BJ (cell line): ENCODE data around the gene NPFFR2. TPM values are rescaled to one million over a fixed set of nuclear protein-coding genes. Genes with fewer than 3 reads are reported as not detected.

Experiments
- CTCF ChIA-PET: fragments of 350-600 bp; formaldehyde crosslinking; extraction: SDS; loops from one replicate; lab custom pipeline; 2021; ENCODE audit warnings: antibody characterized with exemption, inconsistent platforms; lab: Yijun Ruan, JAX
- POLR2A ChIA-PET: fragments of 300-600 bp; sonication (Branson Sonifier 250); formaldehyde crosslinking; extraction: SDS; loops from one replicate; lab custom pipeline; 2021; ENCODE audit warnings: antibody characterized with exemption; lab: Charles Lee
- DNase-seq: peaks from one replicate; pipeline ENCODE4 v3.0.0-alpha.2; 2011; ENCODE audit warnings: low read depth
- H3K27me3 ChIP-seq: 2 replicates; pipeline ENCODE4 v1.6.0; 2011; ENCODE audit warnings: low read length; ENCODE audit not compliant: control insufficient read depth, insufficient read depth
- H3K36me3 ChIP-seq: 2 replicates; pipeline ENCODE4 v1.5.1; 2011; ENCODE audit warnings: low read length; ENCODE audit not compliant: control insufficient read depth, insufficient read depth
- H3K4me3 ChIP-seq: 2 replicates; pipeline ENCODE4 v1.5.1; 2011; ENCODE audit warnings: low read depth, mild to moderate bottlenecking, control low read depth, low read length
- polyA plus RNA-seq: library from polyadenylated mRNA; depleted of rRNA; stranded (reverse); fragments of >200 nt; gene quantifications from 2 replicates; pipeline ENCODE4 v1.2.3, GENCODE V29; 2011; rRNA removed
- TF ChIP-seq, protein P1 (sequence below): IDR thresholded peaks from 2 replicates; pipeline ENCODE4 v1.5.1; 2011; ENCODE audit warnings: low read depth, mild to moderate bottlenecking, control low read depth, inconsistent platforms, low read length, moderate library complexity; ENCODE audit not compliant: insufficient read depth

The NPFFR2 gene
- polyA plus RNA-seq, 1 experiment, result not detected

DNA sequence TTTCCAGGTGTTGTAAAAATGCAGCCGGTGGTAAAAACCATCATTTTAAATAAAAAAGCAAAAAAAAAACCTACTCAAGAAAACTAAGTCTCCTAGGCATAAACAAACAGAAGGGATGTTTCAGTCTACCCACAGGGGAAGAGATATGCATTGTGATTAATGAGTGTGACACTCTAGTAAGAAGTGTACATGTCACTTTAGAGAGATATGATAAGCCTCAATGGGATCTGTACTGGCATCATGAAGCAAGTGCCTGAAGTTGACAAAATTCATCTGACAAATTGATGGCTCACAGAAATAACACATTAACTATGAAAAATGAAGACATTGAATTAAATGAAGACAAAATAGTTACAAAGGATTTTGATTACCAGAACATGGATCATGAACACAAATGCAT, 162.7 kb downstream of the NPFFR2 start:
- H3K4me3 ChIP-seq, result no peak overlapping the region
- no peaks in the 10 kb centered on the region for H3K27me3 ChIP-seq
- POLR2A ChIA-PET, result no interaction called here
- CTCF ChIA-PET, result no interaction called here
- DNase-seq, result no peak
- TF ChIP-seq, protein P1, sequence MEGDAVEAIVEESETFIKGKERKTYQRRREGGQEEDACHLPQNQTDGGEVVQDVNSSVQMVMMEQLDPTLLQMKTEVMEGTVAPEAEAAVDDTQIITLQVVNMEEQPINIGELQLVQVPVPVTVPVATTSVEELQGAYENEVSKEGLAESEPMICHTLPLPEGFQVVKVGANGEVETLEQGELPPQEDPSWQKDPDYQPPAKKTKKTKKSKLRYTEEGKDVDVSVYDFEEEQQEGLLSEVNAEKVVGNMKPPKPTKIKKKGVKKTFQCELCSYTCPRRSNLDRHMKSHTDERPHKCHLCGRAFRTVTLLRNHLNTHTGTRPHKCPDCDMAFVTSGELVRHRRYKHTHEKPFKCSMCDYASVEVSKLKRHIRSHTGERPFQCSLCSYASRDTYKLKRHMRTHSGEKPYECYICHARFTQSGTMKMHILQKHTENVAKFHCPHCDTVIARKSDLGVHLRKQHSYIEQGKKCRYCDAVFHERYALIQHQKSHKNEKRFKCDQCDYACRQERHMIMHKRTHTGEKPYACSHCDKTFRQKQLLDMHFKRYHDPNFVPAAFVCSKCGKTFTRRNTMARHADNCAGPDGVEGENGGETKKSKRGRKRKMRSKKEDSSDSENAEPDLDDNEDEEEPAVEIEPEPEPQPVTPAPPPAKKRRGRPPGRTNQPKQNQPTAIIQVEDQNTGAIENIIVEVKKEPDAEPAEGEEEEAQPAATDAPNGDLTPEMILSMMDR, result no peak
- H3K36me3 ChIP-seq, result no peaks in the 10 kb centered on the region

Other genes with a start within 250 kb of the NPFFR2 start
- gene GC, start 247.9 kb upstream of the NPFFR2 start, polyA plus RNA-seq, result not detected in 2 replicates